CD14-positive monocyte (primary cell): ENCODE measurements around the gene PUSL1. TPM values are rescaled to one million over a fixed set of nuclear protein-coding genes. Genes with fewer than 3 reads are reported as not detected.

Experiments
- DNase-seq, 3 donors: peaks; one replicate each; pipeline ENCODE4 v3.0.0-alpha.2; 2011 to 2022
- H2AFZ ChIP-seq: 2 replicates; pipeline ENCODE4 v1.6.0; 2012; ENCODE audit warnings: mild to moderate bottlenecking, low read depth, low read length, inconsistent platforms; ENCODE audit not compliant: insufficient read depth, poor library complexity, severe bottlenecking
- H3K27ac ChIP-seq, 2 donors: 1 replicate in 1 of 2; 2 replicates in 1 of 2; pipeline ENCODE4 v1.5.1; 2012 to 2013; ENCODE audit warnings: low read length in 2 of 2, control low read depth in 1 of 2, inconsistent platforms in 1 of 2, low read depth in 1 of 2, mild to moderate bottlenecking in 1 of 2
- H3K27me3 ChIP-seq, 2 donors: one replicate each; pipeline versions ENCODE4 v1.6.0 to v1.6.1; 2011 to 2013; ENCODE audit warnings: low read length in 2 of 2; ENCODE audit not compliant: control insufficient read depth in 2 of 2, insufficient read depth in 2 of 2
- H3K36me3 ChIP-seq, 2 donors: replicated peaks in 1 of 2; 1 replicate in 1 of 2; 2 replicates in 1 of 2; pipeline versions ENCODE4 v1.5.1 to v1.6.1; 2012 to 2013; ENCODE audit warnings: low read length in 2 of 2, control low read depth in 1 of 2, inconsistent platforms in 1 of 2, mild to moderate bottlenecking in 1 of 2; ENCODE audit not compliant: insufficient read depth in 2 of 2, control insufficient read depth in 1 of 2
- H3K4me1 ChIP-seq, 2 donors: 1 replicate in 1 of 2; 2 replicates in 1 of 2; pipeline versions ENCODE4 v1.5.1 to v1.6.1; 2012 to 2013; ENCODE audit warnings: low read length in 2 of 2, control low read depth in 1 of 2, inconsistent platforms in 1 of 2, mild to moderate bottlenecking in 1 of 2, moderate library complexity in 1 of 2; ENCODE audit not compliant: insufficient read depth in 2 of 2, control insufficient read depth in 1 of 2
- H3K4me2 ChIP-seq: replicated peaks from 2 replicates; pipeline ENCODE3; 2012; ENCODE audit warnings: low read length, moderate library complexity, mild to moderate bottlenecking; ENCODE audit not compliant: poor library complexity, severe bottlenecking; ENCODE audit errors: extremely low read depth
- H3K4me3 ChIP-seq, 3 experiments: fragments of 200-600 bp in 1 of 3; sonication (generic) in 1 of 3; replicated peaks in 1 of 3; 1 replicate in 2 of 3; 2 replicates in 1 of 3; pipeline ENCODE4 v1.5.1; 2011 to 2013; ENCODE audit warnings: low read length in 3 of 3, mild to moderate bottlenecking in 3 of 3, control low read depth in 2 of 3, low read depth in 2 of 3, inconsistent platforms in 1 of 3, moderate library complexity in 1 of 3
- H3K79me2 ChIP-seq: 2 replicates; pipeline ENCODE4 v1.6.0; 2012; ENCODE audit warnings: mild to moderate bottlenecking, control low read depth, inconsistent platforms, low read length, moderate library complexity; ENCODE audit not compliant: insufficient read depth
- H3K9ac ChIP-seq: 2 replicates; pipeline ENCODE4 v1.6.0; 2017; ENCODE audit warnings: low read length, mild to moderate bottlenecking; ENCODE audit not compliant: insufficient read depth, poor library complexity, severe bottlenecking
- H3K9me3 ChIP-seq, 2 donors: replicated peaks in 1 of 2; 1 replicate in 1 of 2; 2 replicates in 1 of 2; pipeline versions ENCODE4 v1.5.1 to v1.6.1; 2012 to 2013; ENCODE audit warnings: low read length in 2 of 2, control low read depth in 1 of 2; ENCODE audit not compliant: control insufficient read depth in 1 of 2, insufficient read depth in 1 of 2
- H4K20me1 ChIP-seq: 2 replicates; pipeline ENCODE4 v1.6.0; 2012; ENCODE audit warnings: mild to moderate bottlenecking, low read length, control low read depth, moderate library complexity; ENCODE audit not compliant: insufficient read depth
- H3K27ac Mint-ChIP-seq, 7 donors: one replicate each; pipeline ENCODE4 v1.8.0; 2020; ENCODE audit warnings: mild to moderate bottlenecking in 7 of 7, mixed read lengths in 7 of 7, moderate library complexity in 6 of 7, inconsistent platforms in 2 of 7
- H3K27me3 Mint-ChIP-seq, 3 donors: one replicate each; pipeline ENCODE4 v1.8.0; 2021 to 2022; ENCODE audit warnings: low read depth in 3 of 3, mild to moderate bottlenecking in 3 of 3, mixed read lengths in 3 of 3, moderate library complexity in 3 of 3, inconsistent platforms in 1 of 3
- H3K36me3 Mint-ChIP-seq, 2 donors: one replicate each; pipeline ENCODE4 v1.8.0; 2020; ENCODE audit warnings: mixed read lengths in 2 of 2, inconsistent platforms in 1 of 2, mild to moderate bottlenecking in 1 of 2
- H3K4me1 Mint-ChIP-seq: one replicate; pipeline ENCODE4 v1.8.0; 2020; ENCODE audit warnings: mild to moderate bottlenecking, mixed read lengths
- H3K4me3 Mint-ChIP-seq, 2 donors: one replicate each; pipeline ENCODE4 v1.8.0; 2020; ENCODE audit warnings: mild to moderate bottlenecking in 2 of 2, mixed read lengths in 2 of 2, moderate library complexity in 1 of 2
- H3K9me3 Mint-ChIP-seq, 7 donors: one replicate each; pipeline ENCODE4 v1.8.0; 2020 to 2022; ENCODE audit warnings: mixed read lengths in 7 of 7, mild to moderate bottlenecking in 6 of 7, moderate library complexity in 6 of 7, inconsistent platforms in 2 of 7
- CTCF ChIP-seq: fragments of 200-600 bp; IDR thresholded peaks from one replicate; pipeline ENCODE4 v1.8.0; 2022; ENCODE audit warnings: antibody characterized with exemption, mild to moderate bottlenecking
- WGBS: methylation state at CpG from one replicate; pipeline ENCODE4 v1.1.5; 2013; ENCODE audit warnings: missing lambda C conversion rate; ENCODE audit not compliant: insufficient coverage; 5-methylcytosine and 5-hydroxymethylcytosine counted together
- intact Hi-C, 2 donors: fragments of 100-400 bp; cut with micrococcal nuclease; formaldehyde crosslinking; loops; one replicate each; pipeline versions ENCODE4 v1.15.0 to v1.15.1; 2023
- polyA plus RNA-seq, 3 donors: library from polyadenylated mRNA; depleted of rRNA in 1 of 3; unstranded in 2 of 3; stranded (reverse) in 1 of 3; fragments of 300-500 nt in 2 of 3; fragments of >200 nt in 1 of 3; fragmentation: Illumina TruSeq in 2 of 3; gene quantifications; 1 replicate in 2 of 3; 2 replicates in 1 of 3; pipeline ENCODE4 v1.2.3, GENCODE V29; 2012 to 2021

The PUSL1 gene
- polyA plus RNA-seq, 3 donors = 13.8 to 27.4 (median 14.8) TPM

- Histone ChIP-seq H3K9ac (no peak overlapping the region), H3K4me1 (peaks cover 8 to 12% of the 10 kb centered on the region in 2 donors), H3K9me3 (no peaks in the 10 kb centered on the region), H3K79me2 (peaks cover 4% of the 10 kb centered on the region), H4K20me1 (peaks cover 51% of the 10 kb centered on the region), H2AFZ (no peak overlapping the region), H3K27ac (no peak overlapping the region), H3K27me3 (no peaks in the 10 kb centered on the region), H3K36me3 (peaks cover 63 to 76% of the 10 kb centered on the region in 2 donors), H3K4me2 (no peak overlapping the region), H3K4me3 (no peak overlapping the region)
- DNase-seq = no peak
- Mint-ChIP-seq H3K27ac (peak overlapping the region in 1 of 7 donors; percentile 6), H3K27me3 (no peaks in the 10 kb centered on the region), H3K4me1 (peaks cover 8% of the 10 kb centered on the region), H3K36me3 (peaks cover 38 to 76% of the 10 kb centered on the region in 2 donors), H3K4me3 (no peak overlapping the region), H3K9me3 (no peaks in the 10 kb centered on the region)
- intact Hi-C loops = no loop called here
- WGBS = 97% methylated on average over 37 of the region's 37 CpGs
- TF ChIP-seq CTCF = no peak
Measured at GRCh38 chr1:1313500-1314236, 5.3 kb downstream of the PUSL1 start.

- no peak overlapping the region for H3K9ac ChIP-seq
- intact Hi-C loops = no loop called here
Measured at GRCh38 chr1:1314237-1314586, 5.8 kb downstream of the PUSL1 start.

More at GRCh38 chr1:1314237-1314586, 5.8 kb downstream of the PUSL1 start:
- H3K4me2 ChIP-seq = no peak overlapping the region
- H3K4me3 ChIP-seq = no peak overlapping the region
- no peak overlapping the region for H3K27ac Mint-ChIP-seq
- TF ChIP-seq CTCF = no peak
- no peaks in the 10 kb centered on the region for H3K9me3 Mint-ChIP-seq
- no peak overlapping the region for H3K27ac ChIP-seq
- peaks cover 6% of the 10 kb centered on the region for H3K4me1 Mint-ChIP-seq
- peaks cover 43 to 81% of the 10 kb centered on the region in 2 donors for H3K36me3 Mint-ChIP-seq
- WGBS = 98% methylated on average over 13 of the region's 15 CpGs
- H3K9me3 ChIP-seq = no peaks in the 10 kb centered on the region
- peaks cover 6 to 7% of the 10 kb centered on the region in 2 donors for H3K4me1 ChIP-seq
- H3K4me3 Mint-ChIP-seq = no peak overlapping the region
- H3K27me3 Mint-ChIP-seq = no peaks in the 10 kb centered on the region
- H4K20me1 ChIP-seq = peaks cover 55% of the 10 kb centered on the region
- no peak overlapping the region for H2AFZ ChIP-seq
- no peaks in the 10 kb centered on the region for H3K27me3 ChIP-seq
- DNase-seq = no peak
- peaks cover 67 to 81% of the 10 kb centered on the region in 2 donors for H3K36me3 ChIP-seq
- H3K79me2 ChIP-seq = peaks cover 4% of the 10 kb centered on the region
